HG02798 (cell line): ENCODE results near the gene ZNF747.

Experiments used
- ATAC-seq: cut with Tn5 transposase; IDR thresholded peaks from one replicate; pipeline ENCODE4 v1.9.1; 2021; ENCODE audit warnings: mild to moderate bottlenecking; ENCODE audit not compliant: unreplicated experiment, poor library complexity

Gene ZNF747

GRCh38 chr16:30482366-30482765 lies 52.3 kb downstream of the ZNF747 start:
- no peak for ATAC-seq

DNA sequence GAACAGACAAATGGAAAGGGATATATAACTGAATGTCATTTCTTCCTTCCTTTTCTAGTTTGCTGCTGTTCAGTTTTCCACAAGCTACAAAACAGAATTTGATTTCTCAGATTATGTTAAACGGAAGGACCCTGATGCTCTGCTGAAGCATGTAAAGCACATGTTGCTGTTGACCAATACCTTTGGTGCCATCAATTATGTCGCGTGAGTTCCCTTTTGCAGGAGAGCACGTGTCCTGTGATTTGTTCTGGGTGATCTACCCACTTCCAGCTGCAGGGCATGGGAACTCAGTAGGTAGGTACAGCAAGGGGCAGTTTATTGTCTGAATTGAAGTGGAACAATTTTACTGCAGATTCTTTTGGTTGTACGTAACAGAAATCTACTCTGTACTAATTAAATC lies 53.3 kb downstream of the ZNF747 start:
- no peak for ATAC-seq
